Measurements from ENCODE around the gene ZDHHC3.
A peak's percentile ranks its signal among the peaks of the same experiment; 100 is the strongest.

Gene ZDHHC3

DNA sequence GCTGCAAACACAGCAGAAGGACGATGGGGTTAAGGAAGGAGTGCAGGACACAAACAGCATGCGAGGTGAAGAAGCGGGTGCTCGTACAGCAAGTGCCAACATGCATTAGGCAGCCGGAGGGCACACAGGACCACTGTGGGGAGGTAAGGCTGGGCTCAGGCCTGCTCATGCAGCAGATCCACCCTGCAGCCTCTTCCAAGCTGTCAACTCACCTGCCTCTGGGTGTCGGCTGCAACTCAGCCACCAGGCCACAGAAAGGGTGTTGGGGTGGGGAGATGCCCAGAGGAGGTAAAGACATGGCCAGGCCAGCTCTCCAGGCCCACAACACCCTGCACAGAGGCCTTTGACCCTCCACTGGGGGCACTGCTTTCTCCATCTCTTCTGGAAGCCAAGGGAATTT, 57.4 kb downstream of the ZDHHC3 start:
- no peak for DNase-seq (ENCODE audit: low read depth)
- H3K4me3 ChIP-seq (ENCODE audit: low read length), result no peak overlapping the region
- TF ChIP-seq CTCF (conservative IDR thresholded peaks at IDR 0.05; ENCODE audit: low read length), result no peak

GRCh38 chr3:44918087-44918486, 57.9 kb downstream of the ZDHHC3 start:
- TF ChIP-seq CTCF (conservative IDR thresholded peaks at IDR 0.05; ENCODE audit: low read length), result no peak
- no peak for DNase-seq (ENCODE audit: low read depth)

GRCh38 chr3:44915702-44916438, 60.1 kb downstream of the ZDHHC3 start:
- DNase-seq (ENCODE audit: low read depth), result peak; percentile 17
- no peak for TF ChIP-seq CTCF (conservative IDR thresholded peaks at IDR 0.05; ENCODE audit: low read length)
- no peak overlapping the region for H3K4me3 ChIP-seq (ENCODE audit: low read length)

More at GRCh38 chr3:44918087-44918486, 57.9 kb downstream of the ZDHHC3 start:
- H3K4me3 ChIP-seq (ENCODE audit: low read length), result no peak overlapping the region

GRCh38 chr3:44914936-44915335, 61.0 kb downstream of the ZDHHC3 start:
- TF ChIP-seq CTCF (conservative IDR thresholded peaks at IDR 0.05; ENCODE audit: low read length), result peak; percentile 50
- no peak overlapping the region for H3K4me3 ChIP-seq (ENCODE audit: low read length)
- DNase-seq (ENCODE audit: low read depth), result no peak

DNA sequence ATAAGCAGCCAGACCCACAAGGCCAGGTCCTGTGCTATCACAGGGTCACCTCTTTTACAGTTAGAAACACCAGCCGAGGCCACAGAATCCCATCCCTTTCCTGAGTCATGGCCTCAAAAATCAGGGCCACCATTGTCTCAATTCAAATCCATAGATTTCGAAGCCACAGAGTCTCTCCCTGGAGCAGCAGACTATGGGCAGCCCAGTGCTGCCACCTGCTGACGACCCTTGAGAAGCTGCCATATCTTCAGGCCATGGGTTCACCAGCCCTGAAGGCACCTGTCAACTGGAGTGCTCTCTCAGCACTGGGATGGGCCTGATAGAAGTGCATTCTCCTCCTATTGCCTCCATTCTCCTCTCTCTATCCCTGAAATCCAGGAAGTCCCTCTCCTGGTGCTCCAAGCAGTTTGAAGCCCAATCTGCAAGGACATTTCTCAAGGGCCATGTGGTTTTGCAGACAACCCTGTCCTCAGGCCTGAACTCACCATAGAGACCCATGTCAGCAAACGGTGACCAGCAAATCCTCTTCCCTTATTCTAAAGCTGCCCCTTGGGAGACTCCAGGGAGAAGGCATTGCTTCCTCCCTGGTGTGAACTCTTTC, 62.0 kb downstream of the ZDHHC3 start:
- no peak overlapping the region for H3K4me3 ChIP-seq (ENCODE audit: low read length)
- TF ChIP-seq CTCF (conservative IDR thresholded peaks at IDR 0.05; ENCODE audit: low read length), result peak; percentile 92

DNA sequence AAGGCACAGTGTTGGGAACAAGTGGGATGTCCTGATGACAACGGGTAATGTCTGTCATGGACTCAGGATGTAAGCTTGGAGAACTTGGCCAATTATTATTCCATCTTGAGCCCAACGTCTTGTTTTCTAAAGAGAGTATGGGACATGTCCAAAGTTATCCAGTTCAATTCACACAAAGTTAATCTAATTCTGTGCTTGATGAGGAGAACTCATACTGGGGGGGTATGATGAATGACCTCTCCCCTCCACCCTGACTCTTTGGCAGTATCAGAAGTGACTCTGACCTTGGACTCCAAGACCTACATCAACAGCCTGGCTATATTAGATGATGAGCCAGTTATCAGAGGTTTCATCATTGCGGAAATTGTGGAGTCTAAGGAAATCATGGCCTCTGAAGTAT, 65.3 kb downstream of the ZDHHC3 start:
- TF ChIP-seq CTCF (conservative IDR thresholded peaks at IDR 0.05; ENCODE audit: low read length), result no peak
- no peak overlapping the region for H3K4me3 ChIP-seq (ENCODE audit: low read length)
- DNase-seq (ENCODE audit: low read depth), result no peak

More for the DNA sequence above, 62.0 kb downstream of the ZDHHC3 start:
- peak; percentile 67 for DNase-seq (ENCODE audit: low read depth)

DNA sequence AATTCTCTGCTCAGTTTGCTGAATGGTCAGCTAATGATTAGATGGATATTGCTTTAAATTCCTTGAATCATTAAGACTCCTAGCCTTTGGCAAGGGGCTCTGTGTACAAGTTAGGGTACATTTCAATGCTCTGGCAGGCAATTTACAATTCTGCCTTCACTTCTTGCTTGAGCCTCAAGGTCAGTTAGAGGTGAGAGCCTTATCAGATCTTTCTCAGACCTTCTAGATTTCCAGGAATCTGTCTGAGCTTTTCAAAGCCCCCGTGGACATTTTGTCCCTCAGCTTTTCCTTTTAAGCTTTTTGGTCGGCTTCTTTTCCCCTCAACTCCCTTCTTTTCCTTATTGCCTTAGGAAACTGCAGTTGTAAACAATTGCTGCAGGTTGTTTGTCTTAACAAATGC, 66.9 kb downstream of the ZDHHC3 start:
- DNase-seq (ENCODE audit: low read depth), result no peak
- TF ChIP-seq CTCF (conservative IDR thresholded peaks at IDR 0.05; ENCODE audit: low read length), result no peak
- no peak overlapping the region for H3K4me3 ChIP-seq (ENCODE audit: low read length)

Data from AG10803 (cell line).